A549 (cell line): ENCODE data around the gene GFOD2. TPM values are rescaled to one million over a fixed set of nuclear protein-coding genes. Genes with fewer than 3 reads are reported as not detected.
A peak's percentile ranks its signal among the peaks of the same experiment; 100 is the strongest.

Experiments used
- ATAC-seq, 2 experiments: fragments of 200-7000 bp in 1 of 2; fragments of >200 bp in 1 of 2; cut with Nextera tagmentation in 1 of 2; cut with Tn5 transposase in 1 of 2; 3 replicates each; pipeline versions ENCODE4 v1.8.0 to v1.9.1; 2018 to 2020; ENCODE audit warnings: mild to moderate bottlenecking in 1 of 2, moderate library complexity in 1 of 2
- CTCF ChIA-PET: fragments of 300-600 bp; sonication (Branson Sonifier 250); formaldehyde crosslinking; extraction: SDS; loops from one replicate; lab custom pipeline; 2021; ENCODE audit warnings: antibody characterized with exemption, inconsistent platforms; lab: Yijun Ruan, JAX
- POLR2A ChIA-PET: fragments of 350-600 bp; formaldehyde crosslinking; extraction: SDS; loops from one replicate; lab custom pipeline; 2021; ENCODE audit warnings: antibody characterized with exemption, inconsistent platforms; lab: Yijun Ruan, JAX
- DNase-seq, 2 experiments: peaks; one replicate each; pipeline versions ENCODE4 v3.0.0 to v3.0.0-alpha.2; 2011 to 2016; ENCODE audit warnings: low read depth in 1 of 2, low spot score in 1 of 2
- FAIRE-seq: peaks from 2 replicates; lab custom pipeline; 2011; peaks lifted over from hg19 to GRCh38; lab: Jason Lieb, UNC
- H3K27ac ChIP-seq, 2 experiments: fragments of >200 bp; sonication (Bioruptor Twin); formaldehyde crosslinking; 3 replicates each; pipeline ENCODE4 v1.5.1; 2016 to 2017
- H3K4me1 ChIP-seq: fragments of >200 bp; sonication (Bioruptor Twin); formaldehyde crosslinking; 3 replicates; pipeline ENCODE4 v1.6.1; 2016
- H3K4me2 ChIP-seq: fragments of >200 bp; sonication (Bioruptor Twin); formaldehyde crosslinking; 3 replicates; pipeline ENCODE4 v1.6.1; 2016
- H3K4me3 ChIP-seq: fragments of >200 bp; sonication (Bioruptor Twin); formaldehyde crosslinking; 3 replicates; pipeline ENCODE4 v1.5.1; 2016
- H3K9me3 ChIP-seq: fragments of >200 bp; sonication (Bioruptor Twin); formaldehyde crosslinking; 3 replicates; pipeline ENCODE4 v1.6.1; 2016
- ATOH8 ChIP-seq: fragments of 250-450 bp; sonication (Bioruptor Pico); IDR thresholded peaks from 2 replicates; pipeline ENCODE4 v1.5.0; 2020; ENCODE audit warnings: low read depth, mild to moderate bottlenecking, moderate library complexity
- BHLHE40 ChIP-seq: IDR thresholded peaks from 2 replicates; pipeline ENCODE4 v1.6.1; 2012; ENCODE audit warnings: low read depth, low read length, inconsistent platforms
- CBX8 ChIP-seq: fragments of 200-600 bp; sonication (generic); IDR thresholded peaks from 2 replicates; pipeline ENCODE4 v1.6.1; 2016
- ESRRA ChIP-seq: fragments of 150-350 bp; IDR thresholded peaks from 2 replicates; pipeline ENCODE4 v1.6.1; 2014; ENCODE audit warnings: mild to moderate bottlenecking, low read length, borderline replicate concordance
- FOXS1 ChIP-seq: fragments of 250-450 bp; sonication (Bioruptor Pico); IDR thresholded peaks from 2 replicates; pipeline ENCODE4 v1.5.0; 2020; ENCODE audit warnings: mild to moderate bottlenecking, moderate library complexity
- HDAC2 ChIP-seq: fragments of 200-600 bp; sonication (generic); IDR thresholded peaks from 2 replicates; pipeline ENCODE4 v1.6.1; 2016
- HES2 ChIP-seq: fragments of >200 bp; sonication (Bioruptor Twin); formaldehyde crosslinking; IDR thresholded peaks from 2 replicates; pipeline ENCODE4 v1.6.1; 2016
- JUNB ChIP-seq: fragments of >200 bp; sonication (Bioruptor Twin); formaldehyde crosslinking; IDR thresholded peaks from 2 replicates; pipeline ENCODE4 v1.6.1; 2016
- MAX ChIP-seq: IDR thresholded peaks from 2 replicates; pipeline ENCODE4 v1.6.1; 2012
- MYC ChIP-seq: IDR thresholded peaks from 2 replicates; pipeline ENCODE4 v1.6.1; 2012; ENCODE audit warnings: mild to moderate bottlenecking, inconsistent platforms, low read length, improper control_type of control experiment, borderline replicate concordance
- POLR2AphosphoS2 ChIP-seq: conservative IDR thresholded peaks from 2 replicates; pipeline ENCODE4 v1.6.1; 2012; ENCODE audit warnings: low read length, improper control_type of control experiment, inconsistent platforms
- RAD21 ChIP-seq, 2 experiments: fragments of >200 bp in 1 of 2; sonication (Bioruptor Twin) in 1 of 2; formaldehyde crosslinking in 1 of 2; IDR thresholded peaks in 1 of 2; conservative IDR thresholded peaks in 1 of 2; 2 replicates in 1 of 2; 3 replicates in 1 of 2; pipeline ENCODE4 v1.6.1; 2012 to 2018; ENCODE audit warnings: inconsistent platforms in 1 of 2
- REST ChIP-seq: fragments of 200-600 bp; sonication (generic); IDR thresholded peaks from 2 replicates; pipeline ENCODE4 v1.6.1; 2016; ENCODE audit warnings: antibody characterized with exemption, mild to moderate bottlenecking, moderate library complexity
- RNF2 ChIP-seq: fragments of 200-600 bp; sonication (generic); IDR thresholded peaks from 2 replicates; pipeline ENCODE4 v1.6.1; 2016; ENCODE audit warnings: low read depth, mild to moderate bottlenecking, antibody characterized with exemption, moderate library complexity, borderline replicate concordance
- SMC3 ChIP-seq: fragments of >200 bp; sonication (Bioruptor Twin); formaldehyde crosslinking; IDR thresholded peaks from 3 replicates; pipeline ENCODE4 v1.6.1; 2018; ENCODE audit warnings: inconsistent platforms
- SREBF2 ChIP-seq: fragments of 450-650 bp; IDR thresholded peaks from 2 replicates; pipeline ENCODE4 v1.6.1; 2014; ENCODE audit warnings: mild to moderate bottlenecking, moderate library complexity
- WGBS: methylation state at CpG from one replicate; pipeline ENCODE4 v1.1.6; 2017; ENCODE audit errors: missing lambda C conversion rate; 5-methylcytosine and 5-hydroxymethylcytosine counted together
- polyA plus RNA-seq, 4 experiments: library from polyadenylated mRNA; depleted of rRNA in 3 of 4; stranded (reverse); fragments of >200 nt; fragmentation: RNase III in 1 of 4; extraction: RNeasy Plus Mini Kit Qiagen cat#74134 plus additional on column Dnase treatment in 1 of 4; gene quantifications; 2 replicates in 3 of 4; 3 replicates in 1 of 4; pipeline ENCODE4 v1.2.3, GENCODE V29; 2011 to 2017
- TF ChIP-seq, protein P1 (sequence below): fragments of >200 bp; sonication (Bioruptor Twin); formaldehyde crosslinking; IDR thresholded peaks from 3 replicates; pipeline ENCODE4 v1.6.1; 2016
- TF ChIP-seq, protein P2 (sequence below): fragments of 150-350 bp; IDR thresholded peaks from 2 replicates; pipeline ENCODE4 v1.6.1; 2014; ENCODE audit warnings: low read depth, mild to moderate bottlenecking, low read length
- TF ChIP-seq, protein P3 (sequence below): IDR thresholded peaks from 2 replicates; pipeline ENCODE4 v1.6.1; 2012

GFOD2 gene
- polyA plus RNA-seq, 2 of the 4 experiments (the other 2 are of a cell fraction), result 10.3 to 16.4 TPM

GRCh38 chr16:67729636-67730248 is 10.6 kb upstream of the GFOD2 start:
- no peak for FAIRE-seq
- no peak for DNase-seq
- no peak overlapping the region for H3K4me2 ChIP-seq
- H3K4me3 ChIP-seq, result no peak overlapping the region
- CTCF ChIA-PET, result interaction anchor here (0.6 to 0.8 kb wide), 2 partner anchors 86 to 251 kb away, joined by 3 read pairs; partner anchors contain the start of gene DPEP3
- no peaks in the 10 kb centered on the region for H3K4me1 ChIP-seq
- 94% methylated on average over 12 of the region's 14 CpGs for WGBS
- TF ChIP-seq RAD21 (conservative IDR thresholded peaks at IDR 0.05 in 1 of 2, IDR thresholded peaks at IDR 0.05 in 1 of 2) (no peak), POLR2AphosphoS2 (no peak), SREBF2 (no peak), HES2 (no peak), MYC (no peak), SMC3 (no peak), FOXS1 (CRISPR knock-in tag) (no peak), RNF2 (no peak), ATOH8 (CRISPR knock-in tag) (no peak)
- ATAC-seq, result no peak
- POLR2A ChIA-PET, result no interaction called here
- H3K27ac ChIP-seq, result no peak overlapping the region
- H3K9me3 ChIP-seq, result no peaks in the 10 kb centered on the region

- no peak for ATAC-seq
- Histone ChIP-seq H3K27ac (no peak overlapping the region), H3K9me3 (no peaks in the 10 kb centered on the region), H3K4me3 (no peak overlapping the region), H3K4me1 (no peaks in the 10 kb centered on the region), H3K4me2 (no peak overlapping the region)
- WGBS, result 90% methylated on average over 20 of the region's 22 CpGs
- FAIRE-seq, result no peak
- ChIA-PET POLR2A (no interaction called here), CTCF (interaction anchor here (0.6 to 0.8 kb wide), 2 partner anchors 8 to 88 kb away, joined by 3 read pairs; no protein-coding TSS in a partner anchor)
- TF ChIP-seq HDAC2 (no peak), RAD21 (conservative IDR thresholded peaks at IDR 0.05 in 1 of 2, IDR thresholded peaks at IDR 0.05 in 1 of 2) (no peak), ESRRA (no peak), BHLHE40 (no peak)
- no peak for DNase-seq
Observed at GRCh38 chr16:67727521-67728485, 8.7 kb upstream of the GFOD2 start.

DNA sequence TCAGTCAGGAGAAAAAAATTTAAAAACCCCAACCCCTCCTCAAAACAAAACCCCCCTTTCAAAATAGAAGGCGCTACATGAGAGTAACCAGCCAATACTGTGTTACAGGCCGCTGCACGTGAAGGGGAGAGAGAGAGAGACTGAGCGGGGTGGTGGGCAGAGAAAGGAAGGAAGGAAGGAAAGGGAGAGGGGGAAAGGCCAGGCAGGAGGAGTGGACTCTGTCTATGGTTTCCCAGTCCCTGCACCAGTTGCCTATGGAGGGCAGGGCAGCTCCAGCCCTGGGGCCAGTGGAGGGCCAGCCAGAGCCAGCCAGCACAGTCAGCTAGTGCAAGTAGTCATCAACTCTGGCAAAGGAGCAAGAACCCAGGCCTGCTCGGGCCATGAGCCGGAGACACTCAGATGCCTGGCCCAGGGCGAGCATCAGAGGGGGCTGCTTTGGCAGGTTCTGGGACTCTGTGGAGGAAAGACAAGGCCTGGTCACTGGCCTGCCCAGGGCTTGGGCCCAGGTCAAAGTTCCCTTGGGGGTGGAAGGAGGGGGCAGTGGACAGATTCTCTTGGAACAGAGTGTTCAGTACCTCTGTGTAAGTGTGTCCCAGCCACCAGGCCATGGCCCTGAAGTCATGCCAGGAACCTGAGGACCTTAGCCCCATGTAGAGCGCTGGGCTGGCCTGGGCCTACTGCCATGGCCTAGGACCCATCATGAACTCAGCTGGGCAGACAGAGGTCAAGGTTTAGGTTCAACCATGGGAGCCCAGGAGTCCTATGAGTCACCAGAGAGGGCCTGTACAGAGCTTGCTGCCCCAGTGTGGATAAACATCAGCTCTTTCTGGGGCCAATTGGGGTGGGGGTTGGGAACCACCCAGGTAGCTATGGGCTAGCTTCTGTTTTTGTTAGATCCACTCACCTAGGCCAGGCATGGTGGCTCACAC is 7.3 kb upstream of the GFOD2 start:
- Histone ChIP-seq H3K9me3 (no peaks in the 10 kb centered on the region), H3K27ac (no peak overlapping the region), H3K4me3 (no peak overlapping the region), H3K4me2 (no peak overlapping the region), H3K4me1 (no peaks in the 10 kb centered on the region)
- ChIA-PET POLR2A (interaction anchor here (0.6 kb wide), 1 partner anchor 258 kb away, joined by 4 read pairs; no protein-coding TSS in a partner anchor), CTCF (interaction anchor here (0.7 kb wide), 1 partner anchor 82 kb away, joined by 3 read pairs; no protein-coding TSS in a partner anchor)
- 85% methylated on average over 8 of the region's 8 CpGs for WGBS
- no peak for DNase-seq
- no peak for FAIRE-seq
- ATAC-seq, result peak in 1 of 2 experiments; percentile 22; a peak in 1 of 6 replicates
- TF ChIP-seq, protein P1, sequence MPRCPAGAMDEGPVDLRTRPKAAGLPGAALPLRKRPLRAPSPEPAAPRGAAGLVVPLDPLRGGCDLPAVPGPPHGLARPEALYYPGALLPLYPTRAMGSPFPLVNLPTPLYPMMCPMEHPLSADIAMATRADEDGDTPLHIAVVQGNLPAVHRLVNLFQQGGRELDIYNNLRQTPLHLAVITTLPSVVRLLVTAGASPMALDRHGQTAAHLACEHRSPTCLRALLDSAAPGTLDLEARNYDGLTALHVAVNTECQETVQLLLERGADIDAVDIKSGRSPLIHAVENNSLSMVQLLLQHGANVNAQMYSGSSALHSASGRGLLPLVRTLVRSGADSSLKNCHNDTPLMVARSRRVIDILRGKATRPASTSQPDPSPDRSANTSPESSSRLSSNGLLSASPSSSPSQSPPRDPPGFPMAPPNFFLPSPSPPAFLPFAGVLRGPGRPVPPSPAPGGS, result no peak
- TF ChIP-seq REST, result no peak
- no peak for TF ChIP-seq CBX8
- TF ChIP-seq, protein P2, sequence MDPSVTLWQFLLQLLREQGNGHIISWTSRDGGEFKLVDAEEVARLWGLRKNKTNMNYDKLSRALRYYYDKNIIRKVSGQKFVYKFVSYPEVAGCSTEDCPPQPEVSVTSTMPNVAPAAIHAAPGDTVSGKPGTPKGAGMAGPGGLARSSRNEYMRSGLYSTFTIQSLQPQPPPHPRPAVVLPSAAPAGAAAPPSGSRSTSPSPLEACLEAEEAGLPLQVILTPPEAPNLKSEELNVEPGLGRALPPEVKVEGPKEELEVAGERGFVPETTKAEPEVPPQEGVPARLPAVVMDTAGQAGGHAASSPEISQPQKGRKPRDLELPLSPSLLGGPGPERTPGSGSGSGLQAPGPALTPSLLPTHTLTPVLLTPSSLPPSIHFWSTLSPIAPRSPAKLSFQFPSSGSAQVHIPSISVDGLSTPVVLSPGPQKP, result no peak
- no peak for TF ChIP-seq POLR2AphosphoS2
- TF ChIP-seq JUNB, result no peak
- TF ChIP-seq MAX, result no peak
- TF ChIP-seq, protein P3, sequence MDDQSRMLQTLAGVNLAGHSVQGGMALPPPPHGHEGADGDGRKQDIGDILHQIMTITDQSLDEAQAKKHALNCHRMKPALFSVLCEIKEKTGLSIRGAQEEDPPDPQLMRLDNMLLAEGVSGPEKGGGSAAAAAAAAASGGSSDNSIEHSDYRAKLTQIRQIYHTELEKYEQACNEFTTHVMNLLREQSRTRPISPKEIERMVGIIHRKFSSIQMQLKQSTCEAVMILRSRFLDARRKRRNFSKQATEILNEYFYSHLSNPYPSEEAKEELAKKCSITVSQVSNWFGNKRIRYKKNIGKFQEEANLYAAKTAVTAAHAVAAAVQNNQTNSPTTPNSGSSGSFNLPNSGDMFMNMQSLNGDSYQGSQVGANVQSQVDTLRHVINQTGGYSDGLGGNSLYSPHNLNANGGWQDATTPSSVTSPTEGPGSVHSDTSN, result no peak
